Sigmoid colon (tissue), 7 donors: ENCODE measurements around the gene FSTL3. TPM values are rescaled to one million over a fixed set of nuclear protein-coding genes. Genes with fewer than 3 reads are reported as not detected.

Experiments
- DNase-seq: peaks from one replicate; pipeline ENCODE4 v3.0.0-alpha.2; 2019
- H3K27ac ChIP-seq, 4 donors: fragments of 200-600 bp; sonication (generic); one replicate each; pipeline ENCODE4 v1.5.1; 2016 to 2019; ENCODE audit warnings: mild to moderate bottlenecking in 1 of 4
- H3K27me3 ChIP-seq, 3 donors: fragments of 200-600 bp; sonication (generic); one replicate each; pipeline ENCODE4 v1.5.1; 2019; ENCODE audit warnings: mild to moderate bottlenecking in 1 of 3
- H3K36me3 ChIP-seq, 4 donors: fragments of 200-600 bp; sonication (generic); one replicate each; pipeline ENCODE4 v1.5.1; 2016 to 2019
- H3K4me1 ChIP-seq, 4 donors: fragments of 200-600 bp; sonication (generic); one replicate each; pipeline ENCODE4 v1.5.1; 2017 to 2019
- H3K4me3 ChIP-seq, 4 donors: fragments of 200-600 bp; sonication (generic); one replicate each; pipeline ENCODE4 v1.5.1; 2017 to 2019; ENCODE audit warnings: mild to moderate bottlenecking in 2 of 4, moderate library complexity in 1 of 4
- H3K9me3 ChIP-seq, 4 donors: fragments of 200-600 bp in 3 of 4; sonication (generic) in 3 of 4; one replicate each; pipeline versions ENCODE4 v1.5.1 to v1.6.1; 2013 to 2019
- CTCF ChIP-seq, 4 experiments: fragments of 450-650 bp in 3 of 4; fragments of 200-600 bp in 1 of 4; IDR thresholded peaks; one replicate each; pipeline ENCODE4 v1.5.1; 2016 to 2019; ENCODE audit warnings: antibody characterized with exemption in 4 of 4, mild to moderate bottlenecking in 3 of 4, moderate library complexity in 2 of 4
- EP300 ChIP-seq, 4 donors: sonication (generic); formaldehyde crosslinking; IDR thresholded peaks; one replicate each; pipeline ENCODE4 v1.6.1; 2017; ENCODE audit warnings: antibody characterized with exemption in 4 of 4
- POLR2A ChIP-seq, 2 donors: fragments of 450-650 bp; IDR thresholded peaks; one replicate each; pipeline ENCODE4 v1.6.1; 2016; ENCODE audit warnings: antibody characterized with exemption in 2 of 2, mild to moderate bottlenecking in 2 of 2, moderate library complexity in 2 of 2
- POLR2AphosphoS5 ChIP-seq, 4 donors: sonication (generic); formaldehyde crosslinking; IDR thresholded peaks; one replicate each; pipeline ENCODE4 v1.6.1; 2017; ENCODE audit warnings: antibody characterized with exemption in 4 of 4
- WGBS, 2 donors: extraction: QIAGEN DNeasy Blood & Tissue Kit; methylation state at CpG; one replicate each; pipeline ENCODE4 v1.1.7; 2013; 5-methylcytosine and 5-hydroxymethylcytosine counted together
- intact Hi-C: fragments of 100-400 bp; cut with DNase I; formaldehyde crosslinking; loops from one replicate; pipeline ENCODE4 v1.15.1; 2023
- polyA plus RNA-seq, 3 donors: library from polyadenylated mRNA; stranded (reverse); fragments of 200-250 nt; gene quantifications; one replicate each; pipeline ENCODE4 v1.2.3, GENCODE V29; 2013
- total RNA-seq, 4 donors: library from RNA; depleted of rRNA; stranded (reverse); fragments of >200 nt; gene quantifications; one replicate each; pipeline ENCODE4 v1.1.0, GENCODE V29; 2016
- donor health status: healthy with polysubstance abuse.
- donor health status: Bipolar disorder and iron deficiency.
- donor health status: healthy.

Gene FSTL3
- total and polyA plus RNA-seq, 7 donors, result 1.6 to 118 (median 35.7) TPM

DNA sequence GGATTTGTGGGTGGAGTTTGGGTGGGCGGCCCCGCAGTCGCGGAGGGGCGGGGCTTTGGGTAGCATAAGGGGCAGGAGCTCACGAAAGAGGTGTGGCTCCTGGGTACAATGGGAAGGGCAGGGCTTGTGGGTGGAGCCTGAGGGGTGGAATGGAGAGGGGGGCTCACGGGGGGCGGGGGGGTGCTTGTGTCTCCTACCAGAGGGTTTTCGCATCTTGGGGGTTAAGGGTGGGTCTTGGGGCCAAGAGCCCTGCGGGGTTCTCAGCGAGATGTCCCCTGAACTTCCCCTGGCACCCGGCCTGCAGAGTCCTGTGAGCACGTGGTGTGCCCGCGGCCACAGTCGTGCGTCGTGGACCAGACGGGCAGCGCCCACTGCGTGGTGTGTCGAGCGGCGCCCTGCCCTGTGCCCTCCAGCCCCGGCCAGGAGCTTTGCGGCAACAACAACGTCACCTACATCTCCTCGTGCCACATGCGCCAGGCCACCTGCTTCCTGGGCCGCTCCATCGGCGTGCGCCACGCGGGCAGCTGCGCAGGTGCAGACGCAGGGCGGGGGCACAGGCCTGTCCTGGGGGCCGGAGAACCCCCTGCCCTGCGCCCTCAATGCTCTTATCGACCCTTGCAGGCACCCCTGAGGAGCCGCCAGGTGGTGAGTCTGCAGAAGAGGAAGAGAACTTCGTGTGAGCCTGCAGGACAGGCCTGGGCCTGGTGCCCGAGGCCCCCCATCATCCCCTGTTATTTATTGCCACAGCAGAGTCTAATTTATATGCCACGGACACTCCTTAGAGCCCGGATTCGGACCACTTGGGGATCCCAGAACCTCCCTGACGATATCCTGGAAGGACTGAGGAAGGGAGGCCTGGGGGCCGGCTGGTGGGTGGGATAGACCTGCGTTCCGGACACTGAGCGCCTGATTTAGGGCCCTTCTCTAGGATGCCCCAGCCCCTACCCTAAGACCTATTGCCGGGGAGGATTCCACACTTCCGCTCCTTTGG is 5.1 kb downstream of the FSTL3 start:
- DNase-seq, result peak; percentile 88
- peak in 1 of 4 donors; percentile 15 for TF ChIP-seq POLR2AphosphoS5 (IDR thresholded peaks at IDR 0.05)
- TF ChIP-seq POLR2A (IDR thresholded peaks at IDR 0.05), result no peak
- TF ChIP-seq CTCF (IDR thresholded peaks at IDR 0.05), result no peak
- TF ChIP-seq EP300 (IDR thresholded peaks at IDR 0.05), result no peak
- Histone ChIP-seq H3K27ac (peak overlapping the region; percentile 97 to 100 (median 98)), H3K27me3 (no peaks in the 10 kb centered on the region), H3K4me3 (peak overlapping the region in 3 of 4 donors; percentile 84 to 96 (median 85)), H3K4me1 (peaks cover 0 to 41% (median 35%) of the 10 kb centered on the region in 4 donors), H3K9me3 (no peaks in the 10 kb centered on the region), H3K36me3 (peaks cover 0 to 7% (median 0%) of the 10 kb centered on the region in 4 donors)
- 52 to 62% methylated on average over 54 of the region's 54 CpGs for WGBS, 2 donors
- intact Hi-C loops, result loop anchor here (2.0 kb wide), 2 partner anchors 17 to 27 kb away; partner anchors contain the start of gene PALM

DNA sequence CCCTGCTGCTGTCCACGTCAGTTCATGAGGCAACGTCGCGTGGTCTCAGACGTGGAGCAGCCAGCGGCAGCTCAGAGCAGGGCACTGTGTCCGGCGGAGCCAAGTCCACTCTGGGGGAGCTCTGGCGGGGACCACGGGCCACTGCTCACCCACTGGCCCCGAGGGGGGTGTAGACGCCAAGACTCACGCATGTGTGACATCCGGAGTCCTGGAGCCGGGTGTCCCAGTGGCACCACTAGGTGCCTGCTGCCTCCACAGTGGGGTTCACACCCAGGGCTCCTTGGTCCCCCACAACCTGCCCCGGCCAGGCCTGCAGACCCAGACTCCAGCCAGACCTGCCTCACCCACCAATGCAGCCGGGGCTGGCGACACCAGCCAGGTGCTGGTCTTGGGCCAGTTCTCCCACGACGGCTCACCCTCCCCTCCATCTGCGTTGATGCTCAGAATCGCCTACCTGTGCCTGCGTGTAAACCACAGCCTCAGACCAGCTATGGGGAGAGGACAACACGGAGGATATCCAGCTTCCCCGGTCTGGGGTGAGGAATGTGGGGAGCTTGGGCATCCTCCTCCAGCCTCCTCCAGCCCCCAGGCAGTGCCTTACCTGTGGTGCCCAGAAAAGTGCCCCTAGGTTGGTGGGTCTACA is 6.6 kb downstream of the FSTL3 start:
- H3K36me3 ChIP-seq, result peaks cover 0 to 7% (median 0%) of the 10 kb centered on the region in 4 donors
- no peak overlapping the region for H3K27ac ChIP-seq
- DNase-seq, result no peak
- H3K9me3 ChIP-seq, result no peaks in the 10 kb centered on the region
- no peaks in the 10 kb centered on the region for H3K27me3 ChIP-seq
- intact Hi-C loops, result no loop called here
- WGBS, 2 donors, result 56 to 84% methylated on average over 25 of the region's 25 CpGs
- H3K4me3 ChIP-seq, result no peak overlapping the region
- H3K4me1 ChIP-seq, result peaks cover 0 to 29% (median 22%) of the 10 kb centered on the region in 4 donors
- no peak for TF ChIP-seq EP300 (IDR thresholded peaks at IDR 0.05)
- no peak for TF ChIP-seq POLR2A (IDR thresholded peaks at IDR 0.05)
- no peak for TF ChIP-seq CTCF (IDR thresholded peaks at IDR 0.05)
- TF ChIP-seq POLR2AphosphoS5 (IDR thresholded peaks at IDR 0.05), result no peak

DNA sequence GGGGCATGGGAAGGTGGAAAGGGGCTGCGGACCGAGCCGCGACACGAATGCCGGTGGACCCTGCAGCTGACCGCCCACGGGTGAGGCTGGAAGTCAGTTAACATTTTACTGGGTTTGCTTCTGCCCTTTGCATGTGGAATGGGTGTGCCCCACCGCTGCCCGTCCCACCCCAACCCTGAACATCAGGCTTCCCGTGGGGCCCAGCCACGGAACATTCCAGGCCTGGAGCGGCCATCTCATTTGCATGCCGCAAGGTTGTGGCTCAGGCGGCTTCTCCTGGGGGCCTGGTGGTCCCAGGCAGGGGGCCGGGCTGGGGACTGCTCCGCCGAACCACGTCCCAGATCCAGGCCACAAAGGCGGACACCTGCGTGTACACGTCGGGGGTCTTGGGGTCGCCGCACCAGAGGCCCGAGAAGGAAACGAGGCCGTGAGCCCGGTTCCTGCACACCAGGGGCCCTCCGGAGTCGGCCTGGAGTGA is 9.3 kb downstream of the FSTL3 start:
- 76 to 82% methylated on average over 31 of the region's 31 CpGs for WGBS, 2 donors
- Histone ChIP-seq H3K4me3 (no peak overlapping the region), H3K36me3 (peaks cover 0 to 7% (median 0%) of the 10 kb centered on the region in 4 donors), H3K27ac (no peak overlapping the region), H3K4me1 (peaks cover 0 to 8% (median 3%) of the 10 kb centered on the region in 4 donors), H3K27me3 (no peaks in the 10 kb centered on the region), H3K9me3 (no peaks in the 10 kb centered on the region)
- DNase-seq, result no peak
- intact Hi-C loops, result no loop called here
- TF ChIP-seq POLR2A (IDR thresholded peaks at IDR 0.05) (no peak), POLR2AphosphoS5 (IDR thresholded peaks at IDR 0.05) (peak in 1 of 4 donors; percentile 1), EP300 (IDR thresholded peaks at IDR 0.05) (no peak), CTCF (IDR thresholded peaks at IDR 0.05) (no peak)

- 60 to 76% methylated on average over 17 of the region's 17 CpGs for WGBS, 2 donors
- no peak for TF ChIP-seq POLR2AphosphoS5 (IDR thresholded peaks at IDR 0.05)
- TF ChIP-seq EP300 (IDR thresholded peaks at IDR 0.05), result no peak
- no peak for TF ChIP-seq CTCF (IDR thresholded peaks at IDR 0.05)
- TF ChIP-seq POLR2A (IDR thresholded peaks at IDR 0.05), result no peak
- Histone ChIP-seq H3K27me3 (no peaks in the 10 kb centered on the region), H3K4me1 (no peaks in the 10 kb centered on the region), H3K36me3 (peaks cover 0 to 2% (median 0%) of the 10 kb centered on the region in 4 donors), H3K27ac (no peak overlapping the region), H3K4me3 (no peak overlapping the region), H3K9me3 (no peaks in the 10 kb centered on the region)
- intact Hi-C loops, result no loop called here
- no peak for DNase-seq
These were observed 10.6 kb downstream of the FSTL3 start for GRCh38 chr19:686589-687297.
